K562 (cell line): ENCODE data around the gene SLC8A2. TPM values are rescaled to one million over a fixed set of nuclear protein-coding genes. Genes with fewer than 3 reads are reported as not detected.

Source experiments
- ATAC-seq: fragments of 200-7000 bp; cut with Tn5 transposase; 3 replicates; pipeline ENCODE4 v1.9.1; 2020; ENCODE audit warnings: moderate library complexity
- BruUV-seq: library from RNA; stranded (reverse); fragments of 400-500 nt; replicated peaks from 2 replicates; lab custom pipeline; 2021; lab: Mats Ljungman, UMichigan
- CTCF ChIA-PET: fragments of 300-600 bp; formaldehyde crosslinking; extraction: SDS; loops from one replicate; lab custom pipeline; 2021; ENCODE audit warnings: low intra/inter-chr PET ratio; lab: Yijun Ruan, JAX
- POLR2A ChIA-PET: fragments of 300-600, 350-650 bp; sonication (Branson Sonifier 250); formaldehyde crosslinking; extraction: SDS; loops from one replicate; lab custom pipeline; 2021; ENCODE audit warnings: antibody characterized with exemption, inconsistent platforms; lab: Yijun Ruan, JAX
- DNase-seq, 4 experiments: peaks; one replicate each; pipeline versions ENCODE4 v3.0.0 to v3.0.0-alpha.2; 2011 to 2018; ENCODE audit warnings: low spot score in 3 of 4, mixed read lengths in 3 of 4; ENCODE audit errors: extremely low read depth in 1 of 4
- FAIRE-seq: peaks from 2 replicates; lab custom pipeline; 2011; peaks lifted over from hg19 to GRCh38; lab: Jason Lieb, UNC
- H2AFZ ChIP-seq: 2 replicates; pipeline ENCODE4 v1.6.0; 2011; ENCODE audit warnings: low read depth, low read length, control low read depth, inconsistent platforms
- H3K27ac ChIP-seq: fragments of 200-600 bp; 3 replicates; pipeline ENCODE4 v1.8.0; 2011; ENCODE audit warnings: low read depth, mild to moderate bottlenecking, control low read depth, inconsistent platforms, low read length, moderate library complexity, mixed read lengths; ENCODE audit errors: extremely low read depth
- H3K27me3 ChIP-seq, 2 experiments: fragments of 300-600 bp in 1 of 2; 2 replicates in 1 of 2; 3 replicates in 1 of 2; pipeline versions ENCODE4 v1.6.0 to v1.8.0; 2011; ENCODE audit warnings: inconsistent platforms in 2 of 2, low read length in 2 of 2, mild to moderate bottlenecking in 1 of 2, mixed read lengths in 1 of 2, moderate library complexity in 1 of 2; ENCODE audit not compliant: control insufficient read depth in 2 of 2, insufficient read depth in 2 of 2
- H3K36me3 ChIP-seq: fragments of 300-600 bp; 3 replicates; pipeline ENCODE4 v1.8.0; 2011; ENCODE audit warnings: mild to moderate bottlenecking, low read length, inconsistent platforms; ENCODE audit not compliant: control insufficient read depth, insufficient read depth
- H3K4me1 ChIP-seq, 2 experiments: fragments of 200-600 bp in 1 of 2; replicated peaks in 1 of 2; 2 replicates in 1 of 2; 3 replicates in 1 of 2; pipeline versions ENCODE4 v1.5.1 to v1.8.0; 2011; ENCODE audit warnings: inconsistent platforms in 2 of 2, low read length in 2 of 2, mild to moderate bottlenecking in 1 of 2, mixed read lengths in 1 of 2, moderate library complexity in 1 of 2; ENCODE audit not compliant: control insufficient read depth in 2 of 2, insufficient read depth in 2 of 2
- H3K4me2 ChIP-seq: 2 replicates; pipeline ENCODE4 v1.6.1; 2011; ENCODE audit warnings: low read length, control low read depth, inconsistent platforms, mixed read lengths; ENCODE audit not compliant: insufficient read depth
- H3K4me3 ChIP-seq: fragments of 200-600 bp; sonication (generic), shearing (Covaris generic); 2 replicates; pipeline ENCODE4 v1.5.1; 2016; ENCODE audit warnings: control low read depth, inconsistent platforms
- H3K79me2 ChIP-seq: fragments of 200-600 bp; 3 replicates; pipeline ENCODE4 v1.8.0; 2011; ENCODE audit warnings: low read length, inconsistent platforms; ENCODE audit not compliant: control insufficient read depth, insufficient read depth
- H3K9ac ChIP-seq, 2 experiments: 2 replicates each; pipeline versions ENCODE4 v1.6.0 to v1.6.1; 2011; ENCODE audit warnings: low read depth in 2 of 2, low read length in 2 of 2, control low read depth in 1 of 2, inconsistent platforms in 1 of 2, mild to moderate bottlenecking in 1 of 2, mixed read lengths in 1 of 2; ENCODE audit not compliant: insufficient read depth in 1 of 2
- H3K9me1 ChIP-seq: one replicate; pipeline ENCODE4 v1.6.0; 2011; ENCODE audit warnings: inconsistent platforms, mild to moderate bottlenecking, low read length, moderate library complexity; ENCODE audit not compliant: control insufficient read depth, insufficient read depth
- H3K9me3 ChIP-seq: replicated peaks from 2 replicates; pipeline ENCODE4 v1.5.1; 2011; ENCODE audit warnings: low read depth, low read length, inconsistent platforms; ENCODE audit not compliant: control insufficient read depth, insufficient read depth
- H4K20me1 ChIP-seq: replicated peaks from 2 replicates; pipeline ENCODE4 v1.6.1; 2011; ENCODE audit warnings: low read length, inconsistent platforms, mixed read lengths; ENCODE audit not compliant: control insufficient read depth, insufficient read depth
- ADNP ChIP-seq: fragments of 200-800 bp; sonication (Bioruptor generic); IDR thresholded peaks from 2 replicates; pipeline ENCODE4 v1.6.1; 2016; ENCODE audit warnings: missing genetic modification characterization, missing compliant biosample characterization
- ESRRA ChIP-seq: fragments of 450-650 bp; IDR thresholded peaks from 2 replicates; pipeline ENCODE4 v1.6.1; 2014; ENCODE audit warnings: low read depth, mild to moderate bottlenecking, moderate library complexity, borderline replicate concordance
- NBN ChIP-seq: fragments of 450-650 bp; IDR thresholded peaks from 2 replicates; pipeline ENCODE4 v1.6.1; 2016; ENCODE audit warnings: low read depth, mild to moderate bottlenecking
- SMARCB1 ChIP-seq: IDR thresholded peaks from 2 replicates; pipeline ENCODE4 v1.6.1; 2011; ENCODE audit warnings: improper control_type of control experiment, low read depth; ENCODE audit not compliant: insufficient read length
- SP1 ChIP-seq: sonication (generic); formaldehyde crosslinking; IDR thresholded peaks from 2 replicates; pipeline ENCODE4 v1.8.1; 2022; ENCODE audit warnings: mild to moderate bottlenecking, missing genetic modification reagents
- ZBTB33 ChIP-seq: sonication (generic); formaldehyde crosslinking; IDR thresholded peaks from 2 replicates; pipeline ENCODE4 v1.8.1; 2023; ENCODE audit warnings: mild to moderate bottlenecking, missing genetic modification reagents
- WGBS: fragments of 100-300 bp; shearing (Covaris generic); methylation state at CpG from one replicate; pipeline ENCODE4 v1.1.6; 2016; ENCODE audit warnings: low coverage, mixed read lengths; ENCODE audit not compliant: insufficient coverage; ENCODE audit errors: missing lambda C conversion rate; 5-methylcytosine and 5-hydroxymethylcytosine counted together
- in situ Hi-C: fragments of 300-500 bp; cut with MboI; formaldehyde crosslinking; loops from 4 replicates; pipeline ENCODE4 v1.15.0; 2018; ENCODE audit warnings: inconsistent platforms, mixed read lengths
- intact Hi-C: fragments of 100-400 bp; cut with micrococcal nuclease; formaldehyde crosslinking; loops from 2 replicates; pipeline ENCODE4 v1.14.2; 2022
- polyA plus RNA-seq, 8 experiments: library from polyadenylated mRNA; depleted of rRNA in 4 of 8; stranded (reverse) in 5 of 8; unstranded in 3 of 8; fragments of >200 nt; fragmentation: Nextera tagmentation in 2 of 8; fragmentation: Illumina TruSeq in 1 of 8; extraction: Ambion mirVana in 2 of 8; extraction: Trizol in 1 of 8; gene quantifications; 2 replicates each; pipeline versions ENCODE4 v1.2.1 to v1.2.3, GENCODE V29; 2011 to 2014; ENCODE audit warnings: inconsistent platforms in 1 of 8, missing spikeins in 1 of 8
- total RNA-seq, 7 experiments: library from RNA; depleted of rRNA in 6 of 7; stranded (reverse); fragments of >200 nt in 6 of 7; fragmentation: Illumina TruSeq in 2 of 7; extraction: Trizol in 2 of 7; gene quantifications; 2 replicates each; pipeline versions ENCODE4 v1.2.1 to v1.2.3, GENCODE V29; 2011 to 2021; ENCODE audit warnings: low replicate concordance in 1 of 7

The SLC8A2 gene
- total and polyA plus RNA-seq, 9 of the 15 experiments (the other 6 are each of a cell fraction or from before 2014, with no cell fraction given) = 0.07 to 0.66 (median 0.24) TPM; not detected in 3

GRCh38 chr19:47489072-47489914 is 17.6 kb upstream of the SLC8A2 start:
- in situ Hi-C loops = no loop called here
- Histone ChIP-seq H3K36me3 (peaks cover 62% of the 10 kb centered on the region), H3K27me3 (no peaks in the 10 kb centered on the region), H3K4me1 (peaks cover 0 to 56% of the 10 kb centered on the region in 2 experiments; a peak in 3 of 5 replicates), H3K9me1 (no peaks in the 10 kb centered on the region), H4K20me1 (no peaks in the 10 kb centered on the region), H3K79me2 (peaks cover 11% of the 10 kb centered on the region), H3K4me2 (no peak overlapping the region)
- 90% methylated on average over 14 of the region's 17 CpGs for WGBS
- ATAC-seq (no peak), DNase-seq (no peak), FAIRE-seq (no peak)
- CTCF ChIA-PET = no interaction called here
- no TSS peak for BruUV-seq
- peak; percentile 97 for TF ChIP-seq ZBTB33 (CRISPR knock-in tag)
- peak; percentile 31; the same call in 1 of the 2 replicates for TF ChIP-seq ESRRA
- TF ChIP-seq SP1 (CRISPR knock-in tag) = 0 out of 2 replicates have a peak, but pooled peaks have one; percentile 25
- no peak for TF ChIP-seq NBN
- 0 out of 2 replicates have a peak, but pooled peaks have one; percentile 7 for TF ChIP-seq ADNP (tag)
- TF ChIP-seq SMARCB1 = no peak
- TF ChIP-seq, all 486 proteins: peak for 4
- H3K9ac ChIP-seq = 0 out of 4 replicates have a peak overlapping the region, but pooled peaks of 1 of the 2 experiments have one; percentile 39
- H2AFZ ChIP-seq = no peak overlapping the region
- POLR2A ChIA-PET = interaction anchor here (0.5 to 1.2 kb wide), 3 partner anchors 8 to 40 kb away, joined by 3 read pairs; no protein-coding TSS in a partner anchor
- no peaks in the 10 kb centered on the region for H3K9me3 ChIP-seq
- intact Hi-C loops = no loop called here
- H3K4me3 ChIP-seq = no peak overlapping the region
- no peak overlapping the region; the same call in 2 of the 3 replicates for H3K27ac ChIP-seq
